Activated CD4-positive, alpha-beta memory T cell treated with anti-CD3 and anti-CD28 coated beads, Interleukin-2, amount 10 ng/mL, durations not matched to agents 7 days and 5 days (primary cell): ENCODE data around the gene ASCC3. TPM values are rescaled to one million over a fixed set of nuclear protein-coding genes. Genes with fewer than 3 reads are reported as not detected.
A peak's percentile ranks its signal among the peaks of the same experiment; 100 is the strongest.

ENCODE experiments used
- CTCF ChIA-PET: fragments of 350-600 bp; sonication (Branson Sonifier 250); formaldehyde crosslinking; loops from one replicate; lab custom pipeline; 2021; ENCODE audit warnings: antibody characterized with exemption, inconsistent platforms; lab: Charles Lee
- POLR2A ChIA-PET: fragments of 350-600 bp; sonication (Branson Sonifier 250); formaldehyde crosslinking; loops from one replicate; lab custom pipeline; 2021; ENCODE audit warnings: antibody characterized with exemption; lab: Charles Lee
- DNase-seq: peaks from one replicate; pipeline ENCODE4 v3.0.0-alpha.2; 2020
- H3K27ac Mint-ChIP-seq: one replicate; pipeline ENCODE4 v1.8.0; 2021; ENCODE audit warnings: mild to moderate bottlenecking, mixed read lengths
- H3K27me3 Mint-ChIP-seq: one replicate; pipeline ENCODE4 v1.8.0; 2021; ENCODE audit warnings: mixed read lengths
- H3K36me3 Mint-ChIP-seq: one replicate; pipeline ENCODE4 v1.8.0; 2021; ENCODE audit warnings: low read depth, mixed read lengths
- H3K4me1 Mint-ChIP-seq: one replicate; pipeline ENCODE4 v1.8.0; 2021; ENCODE audit warnings: mixed read lengths
- H3K4me3 Mint-ChIP-seq: one replicate; pipeline ENCODE4 v1.8.0; 2021; ENCODE audit warnings: mild to moderate bottlenecking, mixed read lengths
- H3K9me3 Mint-ChIP-seq: one replicate; pipeline ENCODE4 v1.8.0; 2021; ENCODE audit warnings: mixed read lengths
- total RNA-seq, 2 experiments: library from RNA; stranded (reverse); gene quantifications; one replicate each; pipeline ENCODE4 v1.2.3, GENCODE V29; 2021

The ASCC3 gene
- total RNA-seq, 2 experiments from 2014 or later = 42.4 to 46.0 TPM

- no peaks in the 10 kb centered on the region for H3K27me3 Mint-ChIP-seq
- CTCF ChIA-PET = no interaction called here
- H3K4me3 Mint-ChIP-seq = no peak overlapping the region
- no peaks in the 10 kb centered on the region for H3K9me3 Mint-ChIP-seq
- H3K27ac Mint-ChIP-seq = no peak overlapping the region
- no peaks in the 10 kb centered on the region for H3K4me1 Mint-ChIP-seq
- DNase-seq = no peak
- H3K36me3 Mint-ChIP-seq = no peaks in the 10 kb centered on the region
- POLR2A ChIA-PET = no interaction called here
Measured at GRCh38 chr6:100685747-100686146, 195.4 kb downstream of the ASCC3 start.

- DNase-seq = no peak
- Mint-ChIP-seq H3K36me3 (peaks cover 3% of the 10 kb centered on the region), H3K9me3 (no peaks in the 10 kb centered on the region), H3K4me3 (no peak overlapping the region), H3K27me3 (no peaks in the 10 kb centered on the region), H3K27ac (no peak overlapping the region), H3K4me1 (no peaks in the 10 kb centered on the region)
- CTCF ChIA-PET = no interaction called here
- POLR2A ChIA-PET = no interaction called here
Measured at GRCh38 chr6:100680163-100680562, 201.0 kb downstream of the ASCC3 start.

- H3K27ac Mint-ChIP-seq = no peak overlapping the region
Measured at GRCh38 chr6:100678027-100678426, 203.1 kb downstream of the ASCC3 start.

DNA sequence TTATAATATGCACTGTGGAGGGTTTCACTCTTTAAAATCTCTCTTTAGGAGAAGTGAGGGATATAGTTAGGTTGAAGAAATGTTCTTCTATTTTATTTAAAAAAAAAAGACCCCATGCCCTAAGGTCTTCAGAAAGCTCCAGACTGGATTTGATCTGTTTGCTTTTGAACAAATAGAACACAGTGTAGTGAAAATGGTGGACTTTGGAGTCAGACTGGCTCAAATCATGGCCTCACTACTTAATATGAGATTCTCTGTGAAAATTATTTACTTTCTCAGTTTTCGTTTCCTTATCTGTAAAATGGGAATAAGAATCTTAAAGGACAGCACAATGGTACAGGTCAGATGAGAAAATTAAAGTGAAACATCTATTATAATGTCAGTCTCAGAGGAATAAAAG, 203.9 kb downstream of the ASCC3 start:
- no peak overlapping the region for H3K27ac Mint-ChIP-seq
- H3K27me3 Mint-ChIP-seq = no peaks in the 10 kb centered on the region
- H3K4me3 Mint-ChIP-seq = no peak overlapping the region
- H3K36me3 Mint-ChIP-seq = peaks cover 3% of the 10 kb centered on the region
- no peaks in the 10 kb centered on the region for H3K9me3 Mint-ChIP-seq
- ChIA-PET CTCF (interaction anchor here (1.1 kb wide), 1 partner anchor 13 kb away, joined by 5 read pairs; no protein-coding TSS in a partner anchor), POLR2A (no interaction called here)
- no peak for DNase-seq
- no peaks in the 10 kb centered on the region for H3K4me1 Mint-ChIP-seq

More at GRCh38 chr6:100678027-100678426, 203.1 kb downstream of the ASCC3 start:
- Mint-ChIP-seq H3K27me3 (no peaks in the 10 kb centered on the region), H3K4me3 (no peak overlapping the region), H3K9me3 (no peaks in the 10 kb centered on the region), H3K36me3 (peaks cover 3% of the 10 kb centered on the region), H3K4me1 (no peaks in the 10 kb centered on the region)
- no peak for DNase-seq
- CTCF ChIA-PET = interaction anchor here (1.4 kb wide), 1 partner anchor 14 kb away, joined by 4 read pairs; no protein-coding TSS in a partner anchor
- POLR2A ChIA-PET = interaction anchor here (0.6 kb wide), 1 partner anchor 168 kb away, joined by 5 read pairs; no protein-coding TSS in a partner anchor

GRCh38 chr6:100673641-100674040, 207.5 kb downstream of the ASCC3 start:
- DNase-seq = no peak
- H3K27ac Mint-ChIP-seq = no peak overlapping the region
- H3K9me3 Mint-ChIP-seq = no peaks in the 10 kb centered on the region
- ChIA-PET CTCF (interaction anchor here (1.8 kb wide), 1 partner anchor 10 kb away, joined by 5 read pairs; no protein-coding TSS in a partner anchor), POLR2A (no interaction called here)
- H3K4me3 Mint-ChIP-seq = no peak overlapping the region
- peaks cover 10% of the 10 kb centered on the region for H3K36me3 Mint-ChIP-seq
- H3K27me3 Mint-ChIP-seq = no peaks in the 10 kb centered on the region
- no peaks in the 10 kb centered on the region for H3K4me1 Mint-ChIP-seq

DNA sequence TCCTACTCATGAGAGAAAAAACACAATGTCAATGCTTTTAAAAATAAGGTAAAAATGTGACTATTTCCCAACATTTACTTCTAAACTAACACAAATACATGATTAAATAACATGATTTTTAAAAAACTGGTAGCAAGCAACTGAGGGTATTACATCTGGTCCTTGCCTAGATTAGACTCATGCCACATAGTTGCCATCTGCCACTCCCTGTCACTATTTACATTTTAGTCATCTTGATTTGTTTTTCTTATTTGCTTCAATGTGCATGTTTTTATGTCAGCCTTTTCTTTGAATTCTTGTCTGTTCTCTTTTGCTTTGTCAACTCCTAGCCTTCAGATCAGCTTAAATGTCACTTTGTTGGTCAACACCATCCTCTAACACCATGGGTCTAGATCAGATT, 209.4 kb downstream of the ASCC3 start:
- CTCF ChIA-PET = interaction anchor here (1.8 kb wide), 1 partner anchor 8 kb away, joined by 5 read pairs; no protein-coding TSS in a partner anchor
- POLR2A ChIA-PET = no interaction called here
- DNase-seq = no peak
- Mint-ChIP-seq H3K27ac (no peak overlapping the region), H3K9me3 (no peaks in the 10 kb centered on the region), H3K36me3 (peaks cover 7% of the 10 kb centered on the region), H3K4me1 (no peaks in the 10 kb centered on the region), H3K27me3 (no peaks in the 10 kb centered on the region), H3K4me3 (no peak overlapping the region)

DNA sequence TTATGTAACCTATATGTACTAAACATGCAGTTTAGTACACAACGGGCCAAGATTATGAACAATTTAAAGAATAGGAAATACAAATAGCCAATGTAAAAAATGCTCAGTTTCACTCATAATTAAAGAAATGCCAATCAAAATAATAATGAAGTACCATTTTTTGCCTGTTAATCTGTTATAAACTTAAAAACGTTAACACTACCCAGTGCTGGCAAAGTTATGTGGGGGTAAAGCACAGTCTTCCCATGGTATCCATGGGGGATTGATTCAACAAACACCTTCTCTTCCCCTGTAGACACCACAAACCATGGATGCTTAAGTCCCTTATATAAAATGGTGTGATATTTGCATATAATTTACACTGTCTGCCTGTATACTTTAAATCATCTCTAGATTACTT, 211.1 kb downstream of the ASCC3 start:
- Mint-ChIP-seq H3K9me3 (no peaks in the 10 kb centered on the region), H3K4me3 (no peak overlapping the region), H3K4me1 (peaks cover 3% of the 10 kb centered on the region), H3K27ac (no peak overlapping the region), H3K36me3 (peaks cover 7% of the 10 kb centered on the region), H3K27me3 (no peaks in the 10 kb centered on the region)
- ChIA-PET CTCF (no interaction called here), POLR2A (no interaction called here)
- no peak for DNase-seq

DNA sequence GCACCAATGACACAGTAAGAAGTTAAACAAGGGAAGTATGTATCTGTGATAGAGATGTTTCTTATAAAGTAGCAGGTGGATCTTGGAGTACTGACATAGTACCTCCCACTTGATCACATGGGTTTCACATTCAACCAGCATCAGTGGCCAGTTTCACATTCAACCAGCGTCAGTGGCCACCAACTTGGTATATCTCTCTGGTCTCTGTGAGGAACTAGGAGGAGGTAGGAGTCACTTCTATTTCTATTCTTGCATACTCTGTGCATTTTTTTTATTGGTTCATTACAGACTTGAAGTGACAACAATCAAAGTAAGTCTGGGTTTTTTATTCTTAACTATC, 216.1 kb downstream of the ASCC3 start:
- H3K4me1 Mint-ChIP-seq = peaks cover 11% of the 10 kb centered on the region
- H3K27ac Mint-ChIP-seq = no peak overlapping the region
- peaks cover 5% of the 10 kb centered on the region for H3K36me3 Mint-ChIP-seq
- H3K9me3 Mint-ChIP-seq = no peaks in the 10 kb centered on the region
- CTCF ChIA-PET = interaction anchor here (1.0 to 2.1 kb wide), 6 partner anchors 12 to 663 kb away, joined by 3 to 8 read pairs (median 5); no protein-coding TSS in a partner anchor
- no peak overlapping the region for H3K4me3 Mint-ChIP-seq
- POLR2A ChIA-PET = no interaction called here
- H3K27me3 Mint-ChIP-seq = no peaks in the 10 kb centered on the region
- peak; percentile 17 for DNase-seq

- no peaks in the 10 kb centered on the region for H3K27me3 Mint-ChIP-seq
- peaks cover 11% of the 10 kb centered on the region for H3K4me1 Mint-ChIP-seq
- ChIA-PET CTCF (interaction anchor here (1.0 to 2.1 kb wide), 10 partner anchors 8 to 663 kb away, joined by 3 to 8 read pairs (median 5); no protein-coding TSS in a partner anchor), POLR2A (no interaction called here)
- H3K36me3 Mint-ChIP-seq = peaks cover 5% of the 10 kb centered on the region
- H3K27ac Mint-ChIP-seq = no peak overlapping the region
- no peaks in the 10 kb centered on the region for H3K9me3 Mint-ChIP-seq
- DNase-seq = no peak
- H3K4me3 Mint-ChIP-seq = no peak overlapping the region
Measured at GRCh38 chr6:100664274-100665040, 216.7 kb downstream of the ASCC3 start.

DNA sequence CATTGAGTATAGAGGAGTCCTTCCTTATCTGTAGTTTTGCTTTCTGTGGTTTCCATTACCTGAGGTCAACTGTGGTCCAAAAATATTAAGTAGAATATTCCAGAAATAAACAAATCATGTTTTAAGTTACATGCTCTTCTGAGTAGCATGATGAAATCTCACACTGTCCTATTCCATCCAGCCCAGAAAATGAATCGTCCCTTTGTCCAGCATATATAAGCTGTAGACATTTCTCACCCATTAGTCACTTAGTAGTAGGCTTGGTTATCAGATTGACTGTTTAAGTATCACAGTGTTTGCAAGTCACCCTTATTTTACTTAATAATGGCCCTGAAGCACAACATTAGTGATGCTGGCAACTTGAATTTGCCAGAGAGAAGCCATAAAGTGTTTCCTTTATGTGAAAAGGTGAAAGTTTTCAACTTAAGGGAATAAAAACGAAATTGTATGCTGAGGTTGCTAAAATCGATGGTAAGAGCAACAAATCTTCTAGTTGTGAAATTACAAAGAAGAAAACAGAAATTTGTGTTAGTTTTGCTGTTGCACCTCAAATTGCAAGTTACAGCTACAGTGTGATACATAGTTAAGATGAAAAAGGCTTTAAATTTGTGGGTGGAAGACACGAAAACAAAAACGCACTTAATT, 217.8 kb downstream of the ASCC3 start:
- no peaks in the 10 kb centered on the region for H3K27me3 Mint-ChIP-seq
- no peak overlapping the region for H3K4me3 Mint-ChIP-seq
- ChIA-PET CTCF (interaction anchor here (1.1 to 2.1 kb wide), 7 partner anchors 9 to 661 kb away, joined by 3 to 7 read pairs (median 5); no protein-coding TSS in a partner anchor), POLR2A (no interaction called here)
- DNase-seq = no peak
- peaks cover 5% of the 10 kb centered on the region for H3K36me3 Mint-ChIP-seq
- peaks cover 11% of the 10 kb centered on the region for H3K4me1 Mint-ChIP-seq
- H3K27ac Mint-ChIP-seq = no peak overlapping the region
- H3K9me3 Mint-ChIP-seq = no peaks in the 10 kb centered on the region

DNA sequence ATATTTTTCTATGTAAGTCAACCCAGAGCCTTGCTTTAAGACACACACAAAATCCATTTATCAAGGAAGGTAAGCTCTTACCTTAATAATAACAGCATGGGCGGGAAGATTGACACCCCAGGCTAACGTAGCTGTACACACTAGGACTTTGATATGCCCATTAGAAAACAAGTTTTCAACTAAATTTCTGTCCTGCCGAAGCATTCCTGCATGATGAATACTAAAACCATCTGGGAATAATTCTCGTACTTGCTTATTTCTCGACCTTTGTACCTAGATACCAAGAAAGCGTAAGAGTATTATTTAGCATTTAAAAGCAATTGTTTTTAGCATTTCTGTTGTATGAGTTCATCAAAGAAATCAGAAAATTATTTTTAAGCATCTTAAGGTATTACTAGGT, 218.9 kb downstream of the ASCC3 start:
- Mint-ChIP-seq H3K9me3 (no peaks in the 10 kb centered on the region), H3K4me3 (no peak overlapping the region), H3K36me3 (peaks cover 5% of the 10 kb centered on the region), H3K27me3 (no peaks in the 10 kb centered on the region), H3K27ac (no peak overlapping the region), H3K4me1 (peaks cover 11% of the 10 kb centered on the region)
- POLR2A ChIA-PET = no interaction called here
- no peak for DNase-seq
- CTCF ChIA-PET = interaction anchor here (1.1 kb wide), 1 partner anchor 11 kb away, joined by 3 read pairs; no protein-coding TSS in a partner anchor

DNA sequence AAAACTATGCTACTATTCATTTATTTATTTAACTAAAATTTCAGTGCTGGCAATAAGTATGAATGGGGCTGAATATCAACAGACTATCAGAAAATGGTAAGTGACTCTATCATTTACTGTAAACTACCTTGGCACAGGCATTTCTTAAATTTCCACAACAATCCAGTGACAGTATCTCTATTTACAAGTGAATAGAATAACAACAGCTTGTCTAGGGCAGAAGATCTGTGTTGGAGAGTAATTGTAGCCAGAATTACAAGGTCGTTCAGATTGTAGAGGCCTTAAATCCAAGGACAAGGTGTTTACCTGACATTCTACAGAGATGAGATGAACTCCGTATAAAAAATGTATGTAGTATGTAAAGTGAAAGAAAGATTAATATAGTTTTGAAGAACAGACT, 222.6 kb downstream of the ASCC3 start:
- H3K36me3 Mint-ChIP-seq = peaks cover 5% of the 10 kb centered on the region
- H3K9me3 Mint-ChIP-seq = no peaks in the 10 kb centered on the region
- H3K27me3 Mint-ChIP-seq = no peaks in the 10 kb centered on the region
- no peak for DNase-seq
- H3K4me1 Mint-ChIP-seq = no peaks in the 10 kb centered on the region
- H3K4me3 Mint-ChIP-seq = no peak overlapping the region
- POLR2A ChIA-PET = no interaction called here
- no peak overlapping the region for H3K27ac Mint-ChIP-seq
- CTCF ChIA-PET = interaction anchor here (2.0 kb wide), 1 partner anchor 180 kb away, joined by 6 read pairs; no protein-coding TSS in a partner anchor

GRCh38 chr6:100657678-100658330, 223.3 kb downstream of the ASCC3 start:
- no peaks in the 10 kb centered on the region for H3K4me1 Mint-ChIP-seq
- no peaks in the 10 kb centered on the region for H3K9me3 Mint-ChIP-seq
- no peak overlapping the region for H3K27ac Mint-ChIP-seq
- H3K27me3 Mint-ChIP-seq = no peaks in the 10 kb centered on the region
- DNase-seq = no peak
- H3K4me3 Mint-ChIP-seq = no peak overlapping the region
- ChIA-PET POLR2A (no interaction called here), CTCF (interaction anchor here (0.8 to 2.0 kb wide), 2 partner anchors 11 to 179 kb away, joined by 3 to 6 read pairs; no protein-coding TSS in a partner anchor)
- H3K36me3 Mint-ChIP-seq = peaks cover 5% of the 10 kb centered on the region
